OCI-LY3 (cell line): Measurements from ENCODE around the gene DDIT3.

ENCODE experiments used
- H2AFZ ChIP-seq: fragments of 200-600, 300-600 bp; shearing (Covaris generic); 2 replicates; pipeline ENCODE4 v1.6.0; 2014; ENCODE audit warnings: antibody characterized with exemption, low read depth, low read length
- H3K27ac ChIP-seq: fragments of 200-600, 300-600 bp; sonication (generic); 2 replicates; pipeline ENCODE4 v1.5.1; 2014; ENCODE audit warnings: mild to moderate bottlenecking, low read length, moderate library complexity, mixed read lengths
- H3K27me3 ChIP-seq: fragments of 200-600, 300-600 bp; sonication (generic); 2 replicates; pipeline ENCODE4 v1.6.1; 2014; ENCODE audit warnings: low read depth, low read length, mixed read lengths
- H3K36me3 ChIP-seq: fragments of 200-600, 300-600 bp; sonication (generic); replicated peaks from 2 replicates; pipeline ENCODE3; 2014; ENCODE audit warnings: low read depth, low read length, mixed read lengths
- H3K4me1 ChIP-seq: fragments of 300-600, 200-600 bp; sonication (generic); 2 replicates; pipeline ENCODE4 v1.6.1; 2014; ENCODE audit warnings: low read length, mixed read lengths
- H3K4me2 ChIP-seq: fragments of 200-600, 300-600 bp; sonication (generic); 2 replicates; pipeline ENCODE4 v1.6.1; 2014; ENCODE audit warnings: low read length, mixed read lengths
- H3K4me3 ChIP-seq: fragments of 300-600, 200-600 bp; sonication (generic); 2 replicates; pipeline ENCODE4 v1.5.1; 2014; ENCODE audit warnings: antibody characterized with exemption, mild to moderate bottlenecking, low read length, moderate library complexity
- H3K79me2 ChIP-seq: fragments of 300-600, 200-600 bp; shearing (Covaris generic); 2 replicates; pipeline ENCODE4 v1.6.1; 2014; ENCODE audit warnings: mild to moderate bottlenecking, low read length, mixed read lengths
- H3K9ac ChIP-seq: fragments of 300-600, 200-600 bp; shearing (Covaris generic); 2 replicates; pipeline ENCODE4 v1.6.0; 2014; ENCODE audit warnings: mild to moderate bottlenecking, low read length, moderate library complexity
- H3K9me3 ChIP-seq: fragments of 200-600, 300-600 bp; shearing (Covaris generic); 2 replicates; pipeline ENCODE4 v1.6.1; 2014; ENCODE audit warnings: low read length, mixed read lengths; ENCODE audit not compliant: insufficient read depth
- H4K20me1 ChIP-seq: fragments of 200-600, 300-600 bp; sonication (generic); 2 replicates; pipeline ENCODE4 v1.6.1; 2016; ENCODE audit warnings: low read length, mixed read lengths; ENCODE audit not compliant: insufficient read depth
- EZH2phosphoT487 ChIP-seq: fragments of 200-600 bp; shearing (Covaris generic); IDR thresholded peaks from 2 replicates; pipeline ENCODE4 v1.6.1; 2018; ENCODE audit warnings: antibody characterized with exemption, mixed run types, low read depth
- TF ChIP-seq, protein P1 (sequence below): fragments of 200-600, 300-600 bp; sonication (generic); IDR thresholded peaks from 2 replicates; pipeline ENCODE4 v1.5.1; 2014; ENCODE audit warnings: antibody characterized with exemption, low read length, low read depth

The DDIT3 gene

DNA sequence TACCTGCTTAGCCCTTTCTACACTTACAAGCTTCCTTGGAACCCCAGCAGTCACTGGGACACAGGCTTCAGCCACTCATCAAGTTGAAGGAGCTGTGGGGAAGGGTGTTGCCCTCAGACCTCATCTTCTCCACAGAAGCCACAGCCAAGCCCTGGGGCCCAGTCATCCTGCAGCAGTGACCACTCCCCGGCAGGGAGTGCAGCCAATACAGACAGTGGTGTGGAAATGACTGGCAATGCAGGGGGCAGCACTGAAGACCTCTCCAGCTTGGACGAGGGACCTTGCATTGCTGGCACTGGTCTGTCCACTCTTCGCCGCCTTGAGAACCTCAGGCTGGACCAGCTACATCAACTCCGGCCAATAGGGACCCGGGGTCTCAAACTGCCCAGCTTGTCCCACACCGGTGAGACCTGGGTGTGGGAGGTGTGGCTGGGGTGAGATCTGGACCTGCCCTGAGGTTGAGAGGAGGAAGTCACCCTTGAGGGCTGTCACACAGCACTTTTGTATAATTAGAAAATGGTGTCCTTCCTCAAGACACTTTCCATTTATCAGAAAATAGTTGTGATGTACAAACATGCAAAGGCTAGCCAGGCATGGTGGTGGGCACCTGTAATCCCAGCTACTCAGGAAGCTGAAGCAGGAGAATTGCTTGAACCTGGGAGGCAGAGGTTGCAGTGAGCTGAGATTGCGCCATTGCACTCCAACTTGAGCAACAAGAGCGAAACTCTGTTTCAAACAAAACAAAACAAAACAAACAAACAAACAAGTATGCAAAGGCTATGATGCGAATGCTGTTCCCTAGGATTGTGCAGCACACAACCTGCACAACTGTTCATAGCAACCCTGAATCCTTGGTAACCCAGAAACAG, 50.8 kb downstream of the DDIT3 start:
- Histone ChIP-seq H3K27ac (no peak overlapping the region), H3K4me1 (no peaks in the 10 kb centered on the region), H3K4me3 (no peak overlapping the region), H3K27me3 (peaks cover 8% of the 10 kb centered on the region; the same call in 1 of the 2 replicates), H3K4me2 (no peak overlapping the region), H3K9me3 (no peaks in the 10 kb centered on the region), H3K79me2 (no peaks in the 10 kb centered on the region), H2AFZ (no peak overlapping the region), H3K9ac (no peak overlapping the region), H4K20me1 (no peaks in the 10 kb centered on the region), H3K36me3 (no peaks in the 10 kb centered on the region)
- no peak for TF ChIP-seq EZH2phosphoT487
- TF ChIP-seq, protein P1, sequence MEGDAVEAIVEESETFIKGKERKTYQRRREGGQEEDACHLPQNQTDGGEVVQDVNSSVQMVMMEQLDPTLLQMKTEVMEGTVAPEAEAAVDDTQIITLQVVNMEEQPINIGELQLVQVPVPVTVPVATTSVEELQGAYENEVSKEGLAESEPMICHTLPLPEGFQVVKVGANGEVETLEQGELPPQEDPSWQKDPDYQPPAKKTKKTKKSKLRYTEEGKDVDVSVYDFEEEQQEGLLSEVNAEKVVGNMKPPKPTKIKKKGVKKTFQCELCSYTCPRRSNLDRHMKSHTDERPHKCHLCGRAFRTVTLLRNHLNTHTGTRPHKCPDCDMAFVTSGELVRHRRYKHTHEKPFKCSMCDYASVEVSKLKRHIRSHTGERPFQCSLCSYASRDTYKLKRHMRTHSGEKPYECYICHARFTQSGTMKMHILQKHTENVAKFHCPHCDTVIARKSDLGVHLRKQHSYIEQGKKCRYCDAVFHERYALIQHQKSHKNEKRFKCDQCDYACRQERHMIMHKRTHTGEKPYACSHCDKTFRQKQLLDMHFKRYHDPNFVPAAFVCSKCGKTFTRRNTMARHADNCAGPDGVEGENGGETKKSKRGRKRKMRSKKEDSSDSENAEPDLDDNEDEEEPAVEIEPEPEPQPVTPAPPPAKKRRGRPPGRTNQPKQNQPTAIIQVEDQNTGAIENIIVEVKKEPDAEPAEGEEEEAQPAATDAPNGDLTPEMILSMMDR = no peak

GRCh38 chr12:57467915-57468314, 52.4 kb downstream of the DDIT3 start:
- H3K4me3 ChIP-seq = no peak overlapping the region
- peaks cover 13% of the 10 kb centered on the region for H3K4me1 ChIP-seq
- no peak overlapping the region for H3K4me2 ChIP-seq
- H3K9ac ChIP-seq = no peak overlapping the region
- H3K79me2 ChIP-seq = no peaks in the 10 kb centered on the region
- no peak for TF ChIP-seq EZH2phosphoT487
- TF ChIP-seq, protein P1 = no peak
- peaks cover 9% of the 10 kb centered on the region; the same call in 1 of the 2 replicates for H3K27me3 ChIP-seq
- H4K20me1 ChIP-seq = no peaks in the 10 kb centered on the region
- no peaks in the 10 kb centered on the region for H3K9me3 ChIP-seq
- no peak overlapping the region for H2AFZ ChIP-seq
- no peak overlapping the region for H3K27ac ChIP-seq
- H3K36me3 ChIP-seq = no peaks in the 10 kb centered on the region

DNA sequence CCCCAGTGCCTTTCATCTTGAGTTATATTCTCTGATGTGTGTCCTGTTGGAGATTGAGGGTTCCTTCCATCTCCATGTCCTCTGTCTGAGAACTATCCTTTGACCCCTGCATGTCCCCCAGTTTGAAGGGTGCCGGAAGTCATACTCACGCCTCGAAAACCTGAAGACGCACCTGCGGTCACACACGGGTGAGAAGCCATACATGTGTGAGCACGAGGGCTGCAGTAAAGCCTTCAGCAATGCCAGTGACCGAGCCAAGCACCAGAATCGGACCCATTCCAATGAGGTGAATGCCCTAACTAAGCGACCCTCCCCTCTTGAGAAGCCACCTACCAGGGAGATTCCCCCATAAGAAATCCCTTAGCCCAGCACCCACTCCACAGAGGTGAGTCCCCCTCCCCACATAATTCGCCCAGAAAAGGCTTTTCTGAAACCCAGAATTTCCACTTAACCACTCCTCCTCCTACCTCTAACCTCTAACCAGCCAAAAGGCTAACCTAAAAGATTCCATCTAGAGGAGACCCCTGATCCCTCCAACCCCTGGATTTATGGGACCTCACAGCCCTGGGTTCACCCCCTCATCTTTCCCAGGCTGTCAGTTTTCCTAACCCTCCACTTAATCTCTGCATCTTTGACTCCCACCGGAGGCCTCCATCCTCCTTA, 53.0 kb downstream of the DDIT3 start:
- H3K9ac ChIP-seq = no peak overlapping the region
- TF ChIP-seq EZH2phosphoT487 = no peak
- TF ChIP-seq, protein P1 = no peak
- H4K20me1 ChIP-seq = no peaks in the 10 kb centered on the region
- peaks cover 15% of the 10 kb centered on the region for H3K4me1 ChIP-seq
- no peak overlapping the region for H3K27ac ChIP-seq
- no peaks in the 10 kb centered on the region for H3K79me2 ChIP-seq
- no peaks in the 10 kb centered on the region for H3K9me3 ChIP-seq
- no peak overlapping the region for H3K4me2 ChIP-seq
- no peak overlapping the region for H3K4me3 ChIP-seq
- peaks cover 9% of the 10 kb centered on the region; the same call in 1 of the 2 replicates for H3K27me3 ChIP-seq
- H3K36me3 ChIP-seq = no peaks in the 10 kb centered on the region
- H2AFZ ChIP-seq = no peak overlapping the region
